Natural killer cell treated with Interleukin-12 subunit alpha and Interleukin-12 subunit beta and Interleukin-15 and Interleukin-18, amount 100 ng/mL, for 72 hours (primary cell): ENCODE data around the gene PCDHB13. TPM values are rescaled to one million over a fixed set of nuclear protein-coding genes. Genes with fewer than 3 reads are reported as not detected.

Experiments
- ATAC-seq, 2 donors: fragments of 150-1000 bp; cut with Tn5 transposase in 1 of 2; sonication (Bioruptor Pico), chemical (Tn5 transposase) in 1 of 2; 2 replicates each; pipeline ENCODE4 v1.10.0; 2021
- DNase-seq: peaks from one replicate; pipeline ENCODE4 v3.0.0; 2022; ENCODE audit warnings: low spot score
- H3K27ac Mint-ChIP-seq, 2 donors: 1 replicate in 1 of 2; 2 replicates in 1 of 2; pipeline ENCODE4 v1.8.0; 2022; ENCODE audit warnings: mixed read lengths in 2 of 2, mild to moderate bottlenecking in 1 of 2, moderate library complexity in 1 of 2
- H3K27me3 Mint-ChIP-seq, 2 donors: 1 replicate in 1 of 2; 2 replicates in 1 of 2; pipeline ENCODE4 v1.8.0; 2022; ENCODE audit warnings: mixed read lengths in 2 of 2
- H3K36me3 Mint-ChIP-seq: one replicate; pipeline ENCODE4 v1.8.0; 2022; ENCODE audit warnings: mixed read lengths
- H3K4me1 Mint-ChIP-seq, 2 donors: 1 replicate in 1 of 2; 2 replicates in 1 of 2; pipeline ENCODE4 v1.8.0; 2022; ENCODE audit warnings: low read depth in 2 of 2, mixed read lengths in 2 of 2, mild to moderate bottlenecking in 1 of 2
- H3K4me3 Mint-ChIP-seq: one replicate; pipeline ENCODE4 v1.8.0; 2022; ENCODE audit warnings: mixed read lengths
- H3K9me3 Mint-ChIP-seq: 2 replicates; pipeline ENCODE4 v1.8.0; 2022; ENCODE audit warnings: mixed read lengths
- total RNA-seq, 2 donors: library from RNA; stranded (reverse); gene quantifications; one replicate each; pipeline ENCODE4 v1.2.3, GENCODE V29; 2022

The PCDHB13 gene
- total RNA-seq, 2 donors from 2014 or later = 0.10 TPM; not detected in 1

- Mint-ChIP-seq H3K27ac (no peak overlapping the region), H3K27me3 (no peaks in the 10 kb centered on the region), H3K4me3 (no peak overlapping the region), H3K4me1 (no peaks in the 10 kb centered on the region), H3K9me3 (peaks cover 35% of the 10 kb centered on the region), H3K36me3 (peaks cover 56% of the 10 kb centered on the region)
- no peak for DNase-seq
- ATAC-seq = no peak
Measured at GRCh38 chr5:141260458-141261237, 46.9 kb downstream of the PCDHB13 start.

DNA sequence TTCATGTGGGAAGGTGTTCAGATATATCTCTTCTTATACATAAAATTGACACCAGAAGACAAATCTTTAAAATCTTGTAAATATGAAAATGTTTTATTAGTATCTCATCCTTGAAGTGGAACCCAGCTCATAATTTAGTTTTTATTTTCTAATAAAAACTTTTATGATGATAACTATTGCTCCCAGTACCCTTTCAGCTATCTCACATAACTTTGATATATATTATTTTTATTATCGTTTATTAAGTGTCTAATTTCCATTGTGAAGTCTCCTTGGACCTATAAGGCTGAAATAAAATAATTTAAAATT is 47.5 kb downstream of the PCDHB13 start:
- Mint-ChIP-seq H3K27ac (no peak overlapping the region), H3K27me3 (no peaks in the 10 kb centered on the region), H3K4me3 (no peak overlapping the region), H3K36me3 (peaks cover 59% of the 10 kb centered on the region), H3K4me1 (no peaks in the 10 kb centered on the region), H3K9me3 (peaks cover 39% of the 10 kb centered on the region)
- ATAC-seq (no peak), DNase-seq (no peak)

Other genes with a start within 250 kb of the PCDHB13 start
- not detected for gene PCDHAC2, start 247.4 kb upstream of the PCDHB13 start, total RNA-seq
- not detected for gene PCDHB1, start 162.5 kb upstream of the PCDHB13 start, total RNA-seq
- not detected for gene PCDHB2, start 119.3 kb upstream of the PCDHB13 start, total RNA-seq
- not detected for gene PCDHB3, start 113.4 kb upstream of the PCDHB13 start, total RNA-seq
- not detected for gene PCDHB4, start 92.1 kb upstream of the PCDHB13 start, total RNA-seq
- gene PCDHB5, start 78.7 kb upstream of the PCDHB13 start, total RNA-seq = not detected
- not detected for gene PCDHB6, start 63.9 kb upstream of the PCDHB13 start, total RNA-seq
- gene PCDHB7, start 41.3 kb upstream of the PCDHB13 start, total RNA-seq = not detected
- not detected for gene PCDHB8, start 36.1 kb upstream of the PCDHB13 start, total RNA-seq
- gene PCDHB16, start 31.5 kb upstream of the PCDHB13 start, total RNA-seq = not detected
- gene PCDHB9, start 26.8 kb upstream of the PCDHB13 start, total RNA-seq = under 1 TPM in 1 of 2 donors, not detected in 1; 0.17 TPM
- not detected for gene PCDHB10, start 21.6 kb upstream of the PCDHB13 start, total RNA-seq
- gene PCDHB11, start 14.3 kb upstream of the PCDHB13 start, total RNA-seq = not detected
- gene PCDHB12, start 5.2 kb upstream of the PCDHB13 start, total RNA-seq = not detected
- gene PCDHB14, start 9.4 kb downstream of the PCDHB13 start, total RNA-seq = not detected
- gene PCDHB15, start 31.5 kb downstream of the PCDHB13 start, total RNA-seq = not detected
- 1 to 10 TPM in 1 of 2 donors, under 1 TPM in 1; 0.67 to 2.2 TPM for gene SLC25A2, start 90.1 kb downstream of the PCDHB13 start, total RNA-seq
- 10 to 100 TPM; 52.5 to 63.5 TPM for gene TAF7, start 106.9 kb downstream of the PCDHB13 start, total RNA-seq
- gene PCDHGA1, start 116.6 kb downstream of the PCDHB13 start, total RNA-seq = under 1 TPM in 1 of 2 donors, not detected in 1; 0.07 TPM
- not detected for gene PCDHGA2, start 124.8 kb downstream of the PCDHB13 start, total RNA-seq
- not detected for gene PCDHGA3, start 129.9 kb downstream of the PCDHB13 start, total RNA-seq
- under 1 TPM; 0.12 to 0.17 TPM for gene PCDHGB1, start 136.2 kb downstream of the PCDHB13 start, total RNA-seq
- gene PCDHGA4, start 141.1 kb downstream of the PCDHB13 start, total RNA-seq = under 1 TPM; 0.48 to 0.50 TPM
- under 1 TPM; 0.47 to 0.76 TPM for gene PCDHGB2, start 146.1 kb downstream of the PCDHB13 start, total RNA-seq
- under 1 TPM; 0.33 to 0.36 TPM for gene PCDHGA5, start 150.2 kb downstream of the PCDHB13 start, total RNA-seq
- gene PCDHGB3, start 156.3 kb downstream of the PCDHB13 start, total RNA-seq = under 1 TPM; 0.71 to 0.81 TPM
- under 1 TPM; 0.40 to 0.73 TPM for gene PCDHGA6, start 160.0 kb downstream of the PCDHB13 start, total RNA-seq
- gene PCDHGA7, start 168.8 kb downstream of the PCDHB13 start, total RNA-seq = under 1 TPM; 0.10 to 0.25 TPM
- gene PCDHGB4, start 173.8 kb downstream of the PCDHB13 start, total RNA-seq = under 1 TPM; 0.29 to 0.39 TPM
- gene PCDHGA8, start 178.7 kb downstream of the PCDHB13 start, total RNA-seq = under 1 TPM; 0.19 to 0.20 TPM
- gene PCDHGB5, start 184.0 kb downstream of the PCDHB13 start, total RNA-seq = 1 to 10 TPM; 1.7 to 2.8 TPM
- under 1 TPM; 0.71 to 0.92 TPM for gene PCDHGA9, start 188.9 kb downstream of the PCDHB13 start, total RNA-seq
- 1 to 10 TPM in 1 of 2 donors, under 1 TPM in 1; 0.89 to 1.1 TPM for gene PCDHGB6, start 194.1 kb downstream of the PCDHB13 start, total RNA-seq
- 1 to 10 TPM in 1 of 2 donors, under 1 TPM in 1; 0.67 to 1.2 TPM for gene PCDHGA10, start 199.1 kb downstream of the PCDHB13 start, total RNA-seq
- gene PCDHGB7, start 203.8 kb downstream of the PCDHB13 start, total RNA-seq = under 1 TPM; 0.33 to 0.95 TPM
- under 1 TPM; 0.33 to 0.55 TPM for gene PCDHGA11, start 207.1 kb downstream of the PCDHB13 start, total RNA-seq
- gene PCDHGA12, start 216.6 kb downstream of the PCDHB13 start, total RNA-seq = 1 to 10 TPM in 1 of 2 donors, under 1 TPM in 1; 0.69 to 1.4 TPM